ENCODE data around the gene HDGFL1. TPM values are rescaled to one million over a fixed set of nuclear protein-coding genes. Genes with fewer than 3 reads are reported as not detected.

Gene HDGFL1
- total and polyA plus RNA-seq, 2 donors (not counting 3 experiments of a cell fraction or from before 2014, with no cell fraction given) = not detected

GRCh38 chr6:22613695-22614094, 44.3 kb downstream of the HDGFL1 start:
- FAIRE-seq = peak; percentile 83
- H3K4me3 ChIP-seq (replicated peaks in 1 of 3; ENCODE audit: insufficient read depth in 1 of 3, low read depth in 1 of 3, low read length in 3 of 3) = no peak overlapping the region

More at GRCh38 chr6:22613695-22614094, 44.3 kb downstream of the HDGFL1 start:
- Histone ChIP-seq H3K79me2 (ENCODE audit: control insufficient read depth, insufficient read depth, low read length) (no peaks in the 10 kb centered on the region), H3K4me2 (ENCODE audit: insufficient read depth, low read length) (peak overlapping the region; percentile 51), H3K4me1 (ENCODE audit: control insufficient read depth, extremely low read depth, insufficient read depth, low read length) (peaks cover 12% of the 10 kb centered on the region), H3K9ac (replicated peaks; ENCODE audit: extremely low read depth, insufficient read depth, low read length) (peak overlapping the region; percentile 32), H3K27ac (ENCODE audit: insufficient read depth, low read depth, low read length) (peak overlapping the region; percentile 53), H3K9me3 (replicated peaks; ENCODE audit: control insufficient read depth, insufficient read depth, low read length) (no peaks in the 10 kb centered on the region), H3K36me3 (ENCODE audit: control insufficient read depth in 2 of 2, extremely low read depth in 1 of 2, insufficient read depth in 2 of 2, low read length in 2 of 2) (no peaks in the 10 kb centered on the region), H3K9me1 (replicated peaks; ENCODE audit: control insufficient read depth, extremely low read depth, insufficient read depth, low read length) (no peaks in the 10 kb centered on the region), H4K20me1 (replicated peaks; ENCODE audit: control insufficient read depth, extremely low read depth, insufficient read depth, low read length) (no peaks in the 10 kb centered on the region), H2AFZ (ENCODE audit: low read depth, low read length) (no peak overlapping the region), H3K27me3 (ENCODE audit: control insufficient read depth in 2 of 2, insufficient read depth in 2 of 2, low read length in 2 of 2) (no peaks in the 10 kb centered on the region)
- BruUV-seq (replicated peaks) = no TSS peak
- ChIA-PET CTCF (interaction anchor here (0.7 to 2.9 kb wide), 6 partner anchors 8 to 1017 kb away, joined by 3 to 14 read pairs (median 4); no protein-coding TSS in a partner anchor), POLR2A (interaction anchor here (0.7 to 0.9 kb wide), 2 partner anchors 145 to 1020 kb away, joined by 3 read pairs; partner anchors contain the start of gene SOX4)
- intact Hi-C loops (cut with micrococcal nuclease) (loop anchor here (1.0 to 10.0 kb wide), 8 partner anchors 143 to 1019 kb away; partner anchors contain the start of gene SOX4), dilution Hi-C loops (cut with MboI; ENCODE audit: extremely low pct_ligation_motif_present, low sequenced_read_pairs) (no loop called here)
- peak; percentile 96 for DNase-seq (ENCODE audit: low read depth, low spot score)
- TF ChIP-seq MAX (IDR thresholded peaks at IDR 0.05; ENCODE audit: insufficient read depth, insufficient read length) = no peak
- peak; percentile 97 for TF ChIP-seq JUN (IDR thresholded peaks at IDR 0.05; ENCODE audit: borderline replicate concordance, insufficient read depth, insufficient read length, low read depth)
- peak; percentile 53 for TF ChIP-seq POLR2AphosphoS5 (IDR thresholded peaks at IDR 0.05; ENCODE audit: insufficient read depth, low read depth, low read length)
- no peak for TF ChIP-seq POLR2A (IDR thresholded peaks at IDR 0.05; ENCODE audit: low read depth, low read length)
- TF ChIP-seq GATA2 (IDR thresholded peaks at IDR 0.05; ENCODE audit: insufficient read depth, insufficient read length, low read depth, low read length) = no peak
- TF ChIP-seq EZH2 (IDR thresholded peaks at IDR 0.05; ENCODE audit: borderline replicate concordance, low read depth, low read length, severe bottlenecking) = no peak
- peak; percentile 46 for TF ChIP-seq MYC (IDR thresholded peaks at IDR 0.05; ENCODE audit: low read depth, low read length)
- peak; percentile 70 for TF ChIP-seq FOS (IDR thresholded peaks at IDR 0.05; ENCODE audit: borderline replicate concordance, insufficient read depth, low read length)
- no peak for TF ChIP-seq CTCF (IDR thresholded peaks at IDR 0.05; ENCODE audit: extremely low read depth in 1 of 2, insufficient read depth in 1 of 2, low read depth in 1 of 2, low read length in 2 of 2)
